ENCODE data around the gene NOSTRIN.

GRCh38 chr2:168753765-168754329, 48.6 kb upstream of the NOSTRIN start:
- TF ChIP-seq CTCF (IDR thresholded peaks at IDR 0.05; ENCODE audit: low read depth, low read length, missing input control) (no peak), RAD21 (IDR thresholded peaks at IDR 0.05) (no peak), SP1 (IDR thresholded peaks at IDR 0.05) (no peak), EGR1 (IDR thresholded peaks at IDR 0.05; ENCODE audit: low read depth in 2 of 2) (no peak), TAF1 (conservative IDR thresholded peaks at IDR 0.05) (no peak), FOXA1 (IDR thresholded peaks at IDR 0.05) (no peak), JUND (IDR thresholded peaks at IDR 0.05) (no peak), NR2F2 (IDR thresholded peaks at IDR 0.05) (no peak), GABPA (IDR thresholded peaks at IDR 0.05 in 1 of 2, conservative IDR thresholded peaks at IDR 0.05 in 1 of 2) (no peak), ZBTB33 (IDR thresholded peaks at IDR 0.05) (no peak)

Data from liver (tissue), 3 donors.